GM21515 (cell line): ENCODE measurements around the gene DIP2C.
"Not testable (repeated sequence)": the region's sequence is repeated elsewhere in the genome, so short reads cannot be mapped to it uniquely, and the experiment has no call there.

Experiments
- ATAC-seq: cut with Tn5 transposase; IDR thresholded peaks from one replicate; pipeline ENCODE4 v1.9.1; 2021; ENCODE audit not compliant: unreplicated experiment

Gene DIP2C

GRCh38 chr10:700183-700582 lies 10.7 kb upstream of the DIP2C start:
- ATAC-seq, result not testable (repeated sequence)

GRCh38 chr10:697097-697875 lies 7.8 kb upstream of the DIP2C start:
- no peak for ATAC-seq

DNA sequence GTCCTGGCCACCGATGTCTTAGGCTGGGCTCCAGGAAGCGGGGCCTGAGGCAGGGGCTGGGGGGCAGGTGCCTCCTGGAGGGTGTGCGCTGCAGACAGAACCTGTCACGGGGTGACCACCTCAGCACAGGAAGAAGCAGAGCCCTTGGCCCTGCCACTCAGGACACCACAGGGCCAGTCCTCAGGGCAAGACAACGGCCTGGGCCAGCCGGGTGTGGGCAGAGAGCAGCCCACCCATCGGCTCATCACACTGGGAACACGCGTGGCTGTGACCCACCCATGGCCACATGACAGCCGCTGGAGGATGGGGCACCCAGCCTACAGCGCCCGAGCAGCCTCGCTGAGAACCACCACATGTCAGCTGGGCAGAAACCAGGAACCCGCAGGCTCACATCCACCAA lies 5.9 kb upstream of the DIP2C start:
- ATAC-seq, result no peak

DNA sequence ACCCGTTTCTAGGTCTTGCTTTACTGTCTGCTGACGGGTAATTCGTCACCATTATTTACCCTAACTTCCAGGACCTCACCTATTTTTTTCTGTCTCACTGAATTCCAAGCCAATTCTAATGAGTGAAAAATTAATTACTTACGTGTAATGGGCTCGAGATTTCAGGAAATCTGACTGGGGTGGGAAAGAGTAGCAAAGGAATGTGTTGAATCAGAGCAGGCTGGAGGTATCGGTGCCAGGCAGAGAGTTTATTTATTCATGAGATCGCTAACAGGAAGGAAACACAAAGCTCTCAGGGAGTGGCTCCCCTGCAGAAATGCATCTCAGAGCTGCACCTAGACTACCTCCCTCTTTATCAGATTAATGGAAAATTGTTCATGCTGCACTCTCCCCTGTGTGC lies 4.0 kb upstream of the DIP2C start:
- no peak for ATAC-seq

DNA sequence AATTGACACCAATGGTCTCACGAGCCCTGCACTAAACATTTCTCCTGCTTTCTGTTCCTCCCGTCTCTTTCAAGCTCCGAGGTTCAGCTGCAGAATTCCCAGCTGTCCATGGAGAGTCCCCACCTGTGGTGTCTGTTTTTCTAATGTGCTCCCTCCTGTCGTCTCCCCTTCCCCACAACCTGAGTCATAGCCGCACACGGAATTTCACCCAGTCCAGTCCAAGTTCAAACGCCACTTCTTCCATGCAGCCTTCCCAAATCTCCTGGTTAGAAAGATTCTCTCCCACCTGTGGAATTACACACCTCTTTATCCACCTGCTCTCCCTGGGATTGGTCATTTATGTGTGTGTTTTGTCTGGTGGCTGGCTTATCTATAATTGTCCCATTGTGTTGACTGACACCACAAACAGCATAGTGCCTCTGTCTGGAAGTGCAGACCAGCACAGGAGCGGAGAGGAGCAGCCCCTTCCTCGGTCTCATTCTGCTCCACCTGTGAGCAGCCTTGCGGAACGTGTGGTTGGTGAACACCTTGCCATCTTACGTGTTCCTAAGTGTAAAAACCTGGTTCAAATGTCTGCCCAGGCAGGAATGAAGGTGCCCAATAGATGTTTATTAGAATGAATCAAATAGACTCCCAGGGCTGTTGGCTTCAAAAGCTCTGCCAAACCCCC lies 3.3 kb upstream of the DIP2C start:
- ATAC-seq, result no peak

- ATAC-seq, result no peak
Measured at GRCh38 chr10:691216-691615, 1.7 kb upstream of the DIP2C start.

DNA sequence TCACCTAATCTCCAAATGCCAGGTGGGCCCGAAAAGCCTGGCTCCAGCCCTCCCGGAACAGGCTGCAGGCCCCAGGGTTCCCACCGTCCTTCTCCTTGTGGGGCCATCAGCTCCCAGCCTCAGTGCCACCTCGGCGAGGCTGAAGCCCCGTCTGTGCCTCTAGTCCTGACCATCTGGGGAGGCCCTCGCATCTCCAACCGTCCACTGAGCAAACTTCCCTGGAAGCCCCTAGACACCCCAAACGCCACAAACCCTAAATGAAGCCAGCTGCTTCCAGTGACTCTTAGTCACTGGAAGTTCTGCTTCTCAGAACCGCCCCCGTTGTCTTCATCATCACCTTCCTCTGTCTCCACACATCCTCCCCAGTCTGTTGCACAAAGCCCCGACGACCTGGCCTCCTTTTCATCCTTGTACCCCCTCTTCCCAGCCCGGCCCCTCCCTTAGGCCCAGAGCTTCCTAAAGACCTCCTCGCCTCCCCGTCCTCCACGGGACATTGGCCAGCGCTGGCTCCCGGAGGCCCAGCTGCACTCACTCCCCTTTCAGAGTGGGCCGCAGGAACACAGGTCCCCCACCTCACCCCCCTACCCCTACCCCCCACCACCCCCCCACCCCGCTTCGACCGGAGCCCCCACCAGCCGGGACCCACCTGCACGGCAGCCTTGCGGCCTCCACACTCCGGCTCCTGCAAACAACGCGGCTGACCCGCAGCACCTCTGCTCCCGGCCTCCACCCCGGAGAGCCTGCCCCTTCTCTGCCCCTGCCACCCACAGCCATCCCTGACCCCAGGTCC lies 1.1 kb upstream of the DIP2C start:
- ATAC-seq, result no peak

- ATAC-seq, result no peak
Measured at GRCh38 chr10:689121-689451, 382 bp downstream of the DIP2C start.

DNA sequence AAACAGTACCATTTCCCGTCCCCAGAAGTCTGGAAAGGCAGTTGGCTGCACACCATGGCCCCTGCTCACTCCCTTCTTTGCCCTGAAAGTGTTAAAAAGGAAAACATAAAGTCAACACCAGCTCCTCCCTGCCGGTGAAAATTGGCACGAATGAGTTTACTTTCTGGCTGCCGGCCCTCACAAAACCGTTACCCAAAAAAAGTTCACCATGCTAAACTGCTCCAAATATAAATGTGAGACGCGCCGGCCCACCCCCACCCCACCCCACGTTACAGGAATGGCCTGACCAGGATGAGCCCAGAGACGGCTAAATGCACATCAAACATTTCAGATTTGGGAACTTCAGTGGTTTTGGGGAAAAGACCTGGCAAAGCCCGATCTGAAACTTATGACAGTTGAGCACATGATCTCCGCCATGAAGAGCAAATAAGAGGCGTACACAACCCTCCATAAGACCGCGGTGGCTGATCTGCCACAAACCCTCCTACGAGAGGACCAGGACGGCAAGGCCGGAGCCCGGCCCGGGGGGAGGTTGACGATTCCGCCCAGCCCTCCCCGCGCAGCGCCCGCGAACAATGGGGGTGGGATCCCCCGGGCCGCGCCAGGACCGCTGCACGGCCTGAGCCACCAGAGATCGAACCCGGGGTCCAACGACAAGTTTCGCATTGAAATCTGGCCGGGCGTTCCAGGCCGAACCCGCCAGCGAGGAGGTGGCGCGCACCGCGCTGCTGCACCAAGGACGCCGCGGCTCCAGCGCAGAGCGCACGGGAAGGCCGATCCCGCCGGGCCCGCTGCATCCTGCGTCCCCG lies 952 bp downstream of the DIP2C start:
- no peak for ATAC-seq

- no peak for ATAC-seq
Measured at GRCh38 chr10:687583-688311, 1.7 kb downstream of the DIP2C start.

- no peak for ATAC-seq
Measured at GRCh38 chr10:686155-686931, 3.1 kb downstream of the DIP2C start.

- no peak for ATAC-seq
Measured at GRCh38 chr10:685613-686012, 3.9 kb downstream of the DIP2C start.

GRCh38 chr10:683448-684071 lies 5.9 kb downstream of the DIP2C start:
- no peak for ATAC-seq

- no peak for ATAC-seq
Measured at GRCh38 chr10:682931-683447, 6.5 kb downstream of the DIP2C start.

DNA sequence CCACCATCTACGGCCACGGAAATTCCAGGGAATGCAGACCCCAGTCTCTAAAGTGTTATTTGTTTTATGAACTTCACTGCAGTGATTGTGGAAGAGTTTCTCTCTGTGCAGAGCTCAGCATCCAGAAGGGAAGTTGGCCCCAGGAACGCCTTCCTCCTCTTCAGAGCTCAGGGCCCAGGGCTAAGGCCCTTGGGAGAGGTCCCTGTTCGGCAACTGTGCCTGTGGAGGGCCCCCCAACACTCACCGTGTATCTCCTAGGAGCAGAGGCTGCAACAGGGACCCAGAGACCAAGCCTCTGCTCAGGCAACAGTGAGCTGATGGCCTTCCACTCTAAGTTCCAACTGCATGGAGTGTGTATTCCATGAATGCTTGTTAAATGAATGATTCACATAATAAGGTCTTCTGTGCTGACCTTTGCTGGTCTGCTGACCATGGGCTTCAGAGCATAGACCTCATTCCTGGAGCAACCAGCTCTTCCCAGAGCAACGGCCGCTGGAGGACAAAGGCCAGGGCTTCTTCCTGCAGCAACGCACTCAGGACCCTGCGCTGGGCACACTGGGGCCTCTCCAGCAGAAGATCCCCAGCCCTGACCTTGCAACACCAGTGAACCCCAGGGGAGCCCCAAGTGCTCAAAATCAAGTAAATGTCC lies 7.7 kb downstream of the DIP2C start:
- ATAC-seq, result no peak

DNA sequence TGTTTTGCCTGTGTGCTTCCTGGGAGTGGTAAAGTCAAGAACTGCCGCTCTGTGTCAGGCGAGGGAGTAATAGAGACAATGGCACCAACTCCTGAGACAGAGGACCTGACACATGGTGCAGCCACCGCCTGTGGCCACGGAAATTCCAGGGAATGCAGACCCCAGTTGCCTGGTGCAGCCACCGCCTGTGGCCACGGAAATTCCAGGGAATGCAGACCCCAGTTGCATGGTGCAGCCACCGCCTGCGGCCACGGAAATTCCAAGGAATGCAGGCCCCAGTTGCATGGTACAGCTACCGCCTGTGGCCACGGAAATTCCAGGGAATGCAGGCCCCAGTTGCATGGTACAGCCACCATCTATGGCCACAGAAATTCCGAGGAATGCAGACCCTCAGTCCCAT lies 8.7 kb downstream of the DIP2C start:
- ATAC-seq, result no peak

- ATAC-seq, result no peak
Measured at GRCh38 chr10:680146-680545, 9.3 kb downstream of the DIP2C start.

- no peak for ATAC-seq
Measured at GRCh38 chr10:679556-679955, 9.9 kb downstream of the DIP2C start.

GRCh38 chr10:678662-679005 lies 10.8 kb downstream of the DIP2C start:
- not testable (repeated sequence) for ATAC-seq
